ENCODE data around the gene SDHB.
A peak's percentile ranks its signal among the peaks of the same experiment; 100 is the strongest.

SDHB gene

DNA sequence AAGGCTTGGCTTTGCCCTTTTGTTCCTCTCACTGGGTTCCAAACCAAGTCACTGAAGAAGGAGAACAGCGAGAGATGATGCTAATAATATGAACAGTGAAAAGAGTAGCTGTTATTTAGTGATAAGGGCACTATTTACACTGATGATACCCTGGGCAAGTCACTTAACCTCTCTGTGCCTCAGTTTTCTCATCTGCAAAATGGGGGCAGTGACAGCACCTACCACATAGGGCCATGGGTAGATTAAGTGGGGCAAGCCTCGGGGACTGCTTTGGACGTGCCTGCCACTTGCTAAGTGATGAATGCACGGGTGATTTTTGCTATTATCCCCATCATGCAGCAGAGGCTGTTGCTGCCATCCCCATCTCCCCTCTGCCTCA lies 51.3 kb downstream of the SDHB start:
- H3K4me3 ChIP-seq (ENCODE audit: low read depth, low read length) = no peak overlapping the region
- no peak for DNase-seq (ENCODE audit: low read depth)
- TF ChIP-seq, protein P1, sequence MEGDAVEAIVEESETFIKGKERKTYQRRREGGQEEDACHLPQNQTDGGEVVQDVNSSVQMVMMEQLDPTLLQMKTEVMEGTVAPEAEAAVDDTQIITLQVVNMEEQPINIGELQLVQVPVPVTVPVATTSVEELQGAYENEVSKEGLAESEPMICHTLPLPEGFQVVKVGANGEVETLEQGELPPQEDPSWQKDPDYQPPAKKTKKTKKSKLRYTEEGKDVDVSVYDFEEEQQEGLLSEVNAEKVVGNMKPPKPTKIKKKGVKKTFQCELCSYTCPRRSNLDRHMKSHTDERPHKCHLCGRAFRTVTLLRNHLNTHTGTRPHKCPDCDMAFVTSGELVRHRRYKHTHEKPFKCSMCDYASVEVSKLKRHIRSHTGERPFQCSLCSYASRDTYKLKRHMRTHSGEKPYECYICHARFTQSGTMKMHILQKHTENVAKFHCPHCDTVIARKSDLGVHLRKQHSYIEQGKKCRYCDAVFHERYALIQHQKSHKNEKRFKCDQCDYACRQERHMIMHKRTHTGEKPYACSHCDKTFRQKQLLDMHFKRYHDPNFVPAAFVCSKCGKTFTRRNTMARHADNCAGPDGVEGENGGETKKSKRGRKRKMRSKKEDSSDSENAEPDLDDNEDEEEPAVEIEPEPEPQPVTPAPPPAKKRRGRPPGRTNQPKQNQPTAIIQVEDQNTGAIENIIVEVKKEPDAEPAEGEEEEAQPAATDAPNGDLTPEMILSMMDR (IDR thresholded peaks at IDR 0.05; ENCODE audit: low read depth, low read length, missing control alignments) = no peak

DNA sequence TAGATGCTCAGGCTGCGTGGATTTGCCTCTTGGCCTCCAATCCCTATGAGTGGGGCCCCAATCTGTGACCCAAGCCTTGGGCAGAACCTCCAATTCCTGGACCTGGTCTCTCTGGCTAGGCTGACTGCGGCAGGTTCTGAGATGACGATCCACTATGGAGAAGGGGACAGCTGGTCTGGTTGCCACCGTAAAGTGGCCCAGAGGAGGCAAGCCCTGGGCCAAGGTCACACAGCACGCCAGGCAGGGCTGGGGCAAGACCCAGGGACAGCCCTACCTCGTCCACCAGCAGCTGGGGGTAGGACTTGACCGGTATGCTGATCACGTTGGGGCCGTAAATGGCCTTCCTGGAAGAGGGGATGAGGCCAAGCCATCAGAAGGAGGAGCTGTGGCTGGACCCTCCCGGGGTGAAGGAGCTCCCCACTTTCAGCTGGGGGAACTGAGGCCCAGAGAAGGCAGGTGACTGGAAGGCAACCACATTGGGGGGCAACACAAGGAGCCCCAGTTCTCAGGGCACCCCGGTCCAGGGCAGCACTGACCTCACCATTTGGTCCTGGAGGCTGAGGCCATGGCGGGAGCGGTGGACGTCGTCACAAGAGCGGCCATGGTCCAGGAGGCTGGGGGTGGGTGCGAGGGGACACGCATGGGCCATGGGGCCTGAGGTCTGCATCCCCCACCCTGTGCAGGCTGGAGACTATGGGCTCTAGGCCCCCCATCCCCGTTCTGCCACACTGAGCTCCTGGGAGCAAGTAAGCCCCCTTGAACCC lies 51.9 kb downstream of the SDHB start:
- DNase-seq (ENCODE audit: low read depth) = no peak
- H3K4me3 ChIP-seq (ENCODE audit: low read depth, low read length) = no peak overlapping the region
- TF ChIP-seq, protein P1 (IDR thresholded peaks at IDR 0.05; ENCODE audit: low read depth, low read length, missing control alignments) = no peak

DNA sequence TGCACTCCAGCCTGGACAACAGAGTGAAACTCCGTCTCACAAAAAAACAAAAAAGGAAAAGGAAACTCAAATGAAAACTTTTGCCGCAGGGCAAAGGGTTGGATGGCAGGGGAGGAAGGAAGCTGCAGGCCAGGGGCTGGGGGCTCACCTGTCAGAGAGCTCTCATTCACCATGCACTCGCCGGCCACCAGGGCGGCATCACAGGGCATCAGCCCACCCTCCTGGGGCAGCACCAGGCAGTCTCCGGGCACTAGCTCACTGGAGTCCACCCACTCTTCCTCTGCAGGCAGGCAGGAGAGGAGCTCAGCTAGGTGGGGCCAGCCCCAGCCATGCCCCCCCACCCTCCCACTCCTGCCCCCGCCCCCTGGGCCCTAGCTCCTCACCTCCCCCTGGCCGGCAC lies 54.0 kb downstream of the SDHB start:
- H3K4me3 ChIP-seq (ENCODE audit: low read depth, low read length) = no peak overlapping the region
- TF ChIP-seq, protein P1 (IDR thresholded peaks at IDR 0.05; ENCODE audit: low read depth, low read length, missing control alignments) = peak; percentile 27
- DNase-seq (ENCODE audit: low read depth) = no peak

DNA sequence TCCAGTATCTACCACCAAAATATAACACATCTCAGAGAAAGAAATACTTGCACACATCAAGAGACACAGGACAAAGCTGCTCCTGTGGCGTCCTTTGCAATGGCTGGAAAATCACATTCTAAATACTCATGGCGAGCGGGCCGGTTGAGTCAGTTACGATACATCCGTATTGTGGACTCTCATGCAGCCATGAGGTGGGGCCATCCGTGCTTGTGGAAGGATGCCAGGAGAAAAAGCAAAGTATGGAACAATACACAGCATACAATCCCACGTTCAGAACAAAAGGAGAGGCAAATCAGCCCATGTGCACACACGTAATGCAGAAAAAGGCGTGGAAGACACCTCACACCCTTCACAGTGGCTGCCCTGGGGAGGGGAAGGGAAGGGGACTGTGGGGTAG lies 55.2 kb downstream of the SDHB start:
- TF ChIP-seq, protein P1 (IDR thresholded peaks at IDR 0.05; ENCODE audit: low read depth, low read length, missing control alignments) = no peak
- no peak overlapping the region for H3K4me3 ChIP-seq (ENCODE audit: low read depth, low read length)
- DNase-seq (ENCODE audit: low read depth) = no peak

GRCh38 chr1:16996845-16997244 lies 57.0 kb downstream of the SDHB start:
- TF ChIP-seq, protein P1 (IDR thresholded peaks at IDR 0.05; ENCODE audit: low read depth, low read length, missing control alignments) = no peak
- H3K4me3 ChIP-seq (ENCODE audit: low read depth, low read length) = no peak overlapping the region
- DNase-seq (ENCODE audit: low read depth) = no peak

DNA sequence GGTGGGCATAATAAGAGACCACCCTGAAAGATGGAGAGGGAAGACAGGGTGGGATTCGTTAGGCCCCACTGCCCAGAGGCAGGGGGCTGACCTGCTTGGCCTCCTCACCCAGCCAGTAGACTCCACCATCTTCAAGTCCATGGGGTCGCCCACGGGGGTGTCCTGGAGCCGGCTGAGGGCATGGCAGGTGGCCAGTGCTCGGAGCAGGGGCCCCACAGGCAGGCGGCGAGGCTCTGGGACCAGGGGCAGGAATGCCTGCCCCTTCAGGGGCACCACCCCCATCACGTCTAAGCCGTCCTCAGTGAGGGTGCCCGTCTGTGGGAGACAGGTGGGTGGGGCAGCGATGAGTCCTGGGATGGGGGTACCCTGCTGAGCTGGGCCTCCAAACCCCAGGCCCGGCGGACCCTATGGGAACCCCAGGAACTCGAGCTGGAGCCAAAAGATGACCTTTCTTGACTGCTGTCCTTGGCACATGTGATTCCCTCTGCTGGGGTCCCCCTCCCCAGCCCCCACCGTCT lies 60.3 kb downstream of the SDHB start:
- TF ChIP-seq, protein P1 (IDR thresholded peaks at IDR 0.05; ENCODE audit: low read depth, low read length, missing control alignments) = no peak
- no peak for DNase-seq (ENCODE audit: low read depth)

DNA sequence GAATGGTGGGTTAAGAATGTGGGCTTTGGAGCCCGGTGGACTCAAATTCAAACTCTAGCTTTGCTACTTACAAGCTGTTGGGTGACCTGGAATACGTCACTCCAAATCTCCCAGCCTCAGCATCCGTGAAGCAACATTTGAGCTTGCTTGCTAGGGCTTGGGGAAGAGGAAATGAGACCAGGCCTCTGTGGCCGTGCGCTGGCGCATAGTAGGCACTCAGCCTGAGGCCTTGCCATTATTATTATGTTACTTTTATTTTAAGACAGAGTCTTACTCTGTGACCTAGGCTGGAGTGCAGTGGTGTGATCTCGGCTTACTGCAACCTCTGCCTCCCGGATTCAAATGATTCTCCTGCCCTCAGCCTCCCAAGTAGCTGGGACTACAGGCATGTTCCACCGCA lies 61.2 kb downstream of the SDHB start:
- no peak for DNase-seq (ENCODE audit: low read depth)
- TF ChIP-seq, protein P1 (IDR thresholded peaks at IDR 0.05; ENCODE audit: low read depth, low read length, missing control alignments) = no peak
- no peak overlapping the region for H3K4me3 ChIP-seq (ENCODE audit: low read depth, low read length)

More for the DNA sequence above, 60.3 kb downstream of the SDHB start:
- H3K4me3 ChIP-seq (ENCODE audit: low read depth, low read length) = no peak overlapping the region
